ENCODE measurements around the gene CKB. TPM values are rescaled to one million over a fixed set of nuclear protein-coding genes. Genes with fewer than 3 reads are reported as not detected.

The CKB gene
- polyA plus RNA-seq, 2 of the 4 experiments (the other 2 are of a cell fraction): 52.3 to 79.8 TPM

GRCh38 chr14:103543140-103543539 lies 20.5 kb upstream of the CKB start:
- no peak for DNase-seq (ENCODE audit: low read depth in 1 of 2, low spot score in 1 of 2)
- 73% methylated on average over 7 of the region's 10 CpGs for WGBS (ENCODE audit: missing lambda C conversion rate)
- CTCF ChIA-PET: interaction anchor here (0.5 to 28.8 kb wide), 5 partner anchors 10 to 43 kb away, joined by 3 to 489 read pairs (median 100); partner anchors contain the start of genes BAG5, CKB, COA8 and TRMT61A
- FAIRE-seq: no peak
- Histone ChIP-seq H3K27ac (peak overlapping the region in 1 of 2 experiments; percentile 75; a peak in 3 of 6 replicates), H3K9me3 (no peaks in the 10 kb centered on the region), H3K4me1 (peaks cover 38% of the 10 kb centered on the region), H3K4me2 (peak overlapping the region; percentile 53; the same call in 2 of the 3 replicates), H3K4me3 (no peak overlapping the region)
- ATAC-seq: no peak
- TF ChIP-seq BCL3 (IDR thresholded peaks at IDR 0.05): no peak
- no peak for TF ChIP-seq RAD21 (conservative IDR thresholded peaks at IDR 0.05 in 1 of 2, IDR thresholded peaks at IDR 0.05 in 1 of 2)
- TF ChIP-seq ATOH8 (CRISPR knock-in tag; IDR thresholded peaks at IDR 0.05; ENCODE audit: low read depth): no peak
- no peak for TF ChIP-seq HDAC2 (IDR thresholded peaks at IDR 0.05)
- no peak for TF ChIP-seq CTCF (IDR thresholded peaks at IDR 0.05)
- no peak for TF ChIP-seq JUN (IDR thresholded peaks at IDR 0.05)
- TF ChIP-seq CBX8 (IDR thresholded peaks at IDR 0.05): no peak
- TF ChIP-seq BHLHE40 (IDR thresholded peaks at IDR 0.05; ENCODE audit: low read depth, low read length): no peak
- TF ChIP-seq FOSL2 (IDR thresholded peaks at IDR 0.05): no peak
- TF ChIP-seq FOSL2 (CRISPR knock-in tag; IDR thresholded peaks at IDR 0.05): no peak
- TF ChIP-seq EHMT2 (IDR thresholded peaks at IDR 0.05; ENCODE audit: low read depth): no peak
- TF ChIP-seq HEYL (CRISPR knock-in tag; IDR thresholded peaks at IDR 0.05): no peak
- TF ChIP-seq TP53 (CRISPR knock-in tag; IDR thresholded peaks at IDR 0.05): no peak
- TF ChIP-seq ZFP36 (IDR thresholded peaks at IDR 0.05; ENCODE audit: borderline replicate concordance, partially characterized antibody): no peak
- TF ChIP-seq NFE2L2 (conservative IDR thresholded peaks at IDR 0.05; ENCODE audit: low read length): no peak
- TF ChIP-seq KDM1A (IDR thresholded peaks at IDR 0.05; ENCODE audit: low read depth): no peak
- no peak for TF ChIP-seq E2F6 (IDR thresholded peaks at IDR 0.05; ENCODE audit: borderline replicate concordance, low read depth)
- POLR2A ChIA-PET: interaction anchor here (1.0 kb wide), 1 partner anchor 14 kb away, joined by 3 read pairs; the partner anchor contains the start of gene TRMT61A

GRCh38 chr14:103542605-103543088 lies 20.0 kb upstream of the CKB start:
- FAIRE-seq (no peak), DNase-seq (ENCODE audit: low read depth in 1 of 2, low spot score in 1 of 2) (no peak), ATAC-seq (no peak)
- H3K4me2 ChIP-seq: peak overlapping the region; percentile 53
- H3K27ac ChIP-seq: peak overlapping the region in 1 of 2 experiments; percentile 75; a peak in 3 of 6 replicates
- ChIA-PET POLR2A (interaction anchor here (0.8 to 1.0 kb wide), 2 partner anchors 14 to 24 kb away, joined by 3 to 4 read pairs; partner anchors contain the start of gene TRMT61A), CTCF (interaction anchor here (0.5 to 28.8 kb wide), 5 partner anchors 10 to 43 kb away, joined by 3 to 489 read pairs (median 12); partner anchors contain the start of genes CKB and TRMT61A)
- TF ChIP-seq RAD21 (conservative IDR thresholded peaks at IDR 0.05 in 1 of 2, IDR thresholded peaks at IDR 0.05 in 1 of 2) (no peak), CTCF (IDR thresholded peaks at IDR 0.05) (no peak)
- H3K4me1 ChIP-seq: peaks cover 38% of the 10 kb centered on the region
- no peak overlapping the region for H3K4me3 ChIP-seq
- WGBS (ENCODE audit: missing lambda C conversion rate): 39% methylated on average over 8 of the region's 18 CpGs
- H3K9me3 ChIP-seq: no peaks in the 10 kb centered on the region

All from A549 (cell line).